HG02981 (cell line): ENCODE data around the gene LDLRAD4.
"Not testable (repeated sequence)": the region's sequence is repeated elsewhere in the genome, so short reads cannot be mapped to it uniquely, and the experiment has no call there.

Experiments
- ATAC-seq: cut with Tn5 transposase; IDR thresholded peaks from one replicate; pipeline ENCODE4 v1.9.1; 2021; ENCODE audit warnings: mild to moderate bottlenecking, moderate library complexity; ENCODE audit not compliant: unreplicated experiment

LDLRAD4 gene

DNA sequence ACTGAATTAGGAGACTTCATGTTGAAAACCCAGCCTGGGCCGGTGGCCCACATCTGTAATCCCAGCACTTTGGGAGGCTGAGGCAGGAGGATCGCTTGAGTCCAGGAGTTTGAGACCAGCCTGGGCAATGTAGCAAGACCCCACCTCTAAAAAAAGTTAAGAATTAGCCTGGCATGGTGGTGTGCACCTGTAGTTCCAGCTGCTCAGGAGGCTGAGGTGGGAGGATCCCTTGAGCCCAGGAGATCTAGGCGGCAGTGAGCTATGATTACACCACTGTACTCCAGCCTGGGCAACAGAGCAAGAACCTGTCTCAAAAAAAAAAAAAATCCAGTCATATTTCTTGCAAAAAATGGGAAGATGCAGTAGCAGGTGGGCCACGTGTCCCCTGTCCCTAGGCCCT, 257.8 kb downstream of the LDLRAD4 start:
- not testable (repeated sequence) for ATAC-seq

GRCh38 chr18:13477147-13477683, 258.7 kb downstream of the LDLRAD4 start:
- ATAC-seq: no peak

- ATAC-seq: no peak
These were observed 262.2 kb downstream of the LDLRAD4 start for GRCh38 chr18:13480571-13481255.

DNA sequence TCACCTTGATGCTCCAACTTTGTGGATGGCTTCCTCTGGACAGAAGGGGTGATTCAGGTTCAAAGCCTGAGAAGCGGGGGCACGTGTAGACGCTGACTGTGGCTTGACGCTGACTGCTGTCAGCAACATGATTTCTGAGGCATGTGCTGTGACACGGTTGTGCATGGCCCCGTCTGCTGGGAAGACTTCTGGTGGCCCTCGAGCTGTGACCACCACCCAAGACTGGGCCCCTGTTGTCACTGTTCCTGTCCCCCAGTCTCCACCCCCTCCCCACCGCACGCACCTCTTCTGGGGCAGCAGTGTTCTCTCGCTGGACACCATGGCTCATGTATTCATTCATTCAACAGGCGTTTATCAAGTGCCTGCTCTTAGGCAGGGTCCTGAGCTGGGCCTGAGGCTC, 262.8 kb downstream of the LDLRAD4 start:
- ATAC-seq: no peak

GRCh38 chr18:13481820-13482617, 263.5 kb downstream of the LDLRAD4 start:
- ATAC-seq: peak; percentile 92

GRCh38 chr18:13482618-13482945, 264.0 kb downstream of the LDLRAD4 start:
- no peak for ATAC-seq

DNA sequence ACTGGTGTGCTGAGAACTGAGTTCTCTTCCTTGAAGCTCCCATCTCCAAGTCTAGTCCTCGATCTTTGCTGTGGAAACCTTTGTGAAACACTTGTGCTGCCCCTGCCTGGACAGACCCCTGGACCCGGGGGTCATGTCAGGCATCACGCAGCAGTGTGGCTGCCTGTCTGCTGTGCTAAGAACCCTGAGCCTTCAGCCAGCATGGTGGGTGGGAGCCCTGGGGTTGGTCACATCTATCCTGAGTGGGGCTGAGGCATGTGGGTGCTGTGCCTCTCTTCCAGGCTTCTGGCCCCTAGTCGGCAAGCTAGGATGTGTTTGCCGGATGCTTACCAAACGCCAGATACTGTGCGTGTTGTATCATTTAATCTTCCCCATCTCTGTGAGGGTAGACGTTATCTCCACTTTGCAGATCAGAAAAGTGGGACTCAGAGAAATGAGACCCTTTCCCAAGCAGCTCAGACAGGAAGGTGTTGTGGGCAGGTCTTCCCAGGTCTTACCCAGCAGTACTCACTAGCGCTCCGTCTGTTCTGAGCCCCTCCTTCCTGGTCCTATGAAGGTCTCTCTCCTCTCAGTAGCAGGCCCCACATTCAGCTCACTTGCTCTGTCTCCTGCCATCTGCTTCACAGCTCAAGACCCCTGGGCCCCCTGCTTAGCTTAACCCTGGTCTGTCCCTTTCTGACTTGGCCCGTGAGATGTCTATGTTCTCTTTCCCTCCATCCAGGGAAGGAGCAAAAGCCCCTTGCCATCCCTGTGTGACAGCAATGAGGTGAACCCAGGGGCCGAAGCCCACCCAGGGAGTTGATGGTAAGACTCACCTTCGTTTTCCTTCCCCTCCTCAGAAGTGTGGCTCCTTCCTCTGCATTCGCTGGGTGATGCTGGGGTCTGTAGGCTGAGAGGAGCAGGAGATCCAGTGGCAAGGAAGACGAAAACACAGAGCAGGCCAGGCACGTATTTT, 265.0 kb downstream of the LDLRAD4 start:
- no peak for ATAC-seq

DNA sequence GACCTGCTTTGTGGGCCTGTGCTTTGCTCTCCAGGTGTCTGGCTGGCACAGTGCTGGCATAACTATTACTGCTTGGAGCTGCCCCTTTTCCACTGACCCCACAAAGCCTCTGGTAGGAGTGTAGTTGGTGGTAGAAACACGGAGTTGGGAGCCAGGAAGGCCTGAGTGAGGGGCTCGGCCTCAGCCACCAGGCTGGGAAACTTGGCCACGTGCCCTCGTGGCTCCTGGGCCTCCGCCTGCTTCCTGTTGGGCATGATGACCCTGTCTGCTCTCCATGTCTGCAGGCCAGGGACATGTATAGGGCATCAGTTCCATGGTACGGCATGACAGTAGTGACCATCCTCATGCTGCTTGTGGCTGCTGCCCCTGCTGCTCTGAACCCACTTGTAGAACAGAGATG, 266.6 kb downstream of the LDLRAD4 start:
- ATAC-seq: no peak

- no peak for ATAC-seq
These were observed 267.0 kb downstream of the LDLRAD4 start for GRCh38 chr18:13485604-13486003.

GRCh38 chr18:13486284-13486683, 267.7 kb downstream of the LDLRAD4 start:
- no peak for ATAC-seq

GRCh38 chr18:13486686-13487085, 268.1 kb downstream of the LDLRAD4 start:
- no peak for ATAC-seq

- ATAC-seq: no peak
These were observed 268.7 kb downstream of the LDLRAD4 start for GRCh38 chr18:13487237-13487636.

DNA sequence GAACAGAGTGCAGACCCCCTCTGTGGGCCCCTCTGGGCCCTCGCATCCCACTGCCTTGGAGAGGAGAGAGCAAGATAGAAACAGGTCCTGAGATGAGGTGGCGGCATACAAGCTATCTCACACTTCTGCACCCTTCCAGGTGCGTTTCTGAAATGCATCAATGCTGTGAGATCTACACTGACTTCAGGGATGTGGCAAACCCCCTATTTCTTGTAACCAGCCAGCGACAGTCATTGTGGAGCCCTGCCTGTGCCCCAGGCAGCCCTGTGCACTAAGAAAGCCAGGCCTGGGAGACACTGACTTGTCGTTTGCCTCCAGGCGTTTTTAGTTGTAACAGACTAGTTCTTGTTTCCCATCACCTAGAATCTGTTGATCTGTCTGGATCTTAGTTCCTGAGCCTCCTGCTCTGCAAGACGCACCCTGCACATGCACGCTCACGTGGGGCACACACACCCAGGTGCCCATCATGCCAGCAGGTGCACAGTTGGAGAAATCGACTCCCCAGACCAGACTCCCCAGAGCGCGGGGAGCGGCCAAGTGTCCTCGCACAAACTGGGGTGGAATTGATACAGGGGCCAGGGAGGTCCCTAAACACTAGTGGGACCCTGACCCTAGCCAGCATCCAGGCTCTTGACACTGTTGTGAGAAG, 269.8 kb downstream of the LDLRAD4 start:
- ATAC-seq: no peak

- not testable (repeated sequence) for ATAC-seq
These were observed 270.7 kb downstream of the LDLRAD4 start for GRCh38 chr18:13489303-13489702.

DNA sequence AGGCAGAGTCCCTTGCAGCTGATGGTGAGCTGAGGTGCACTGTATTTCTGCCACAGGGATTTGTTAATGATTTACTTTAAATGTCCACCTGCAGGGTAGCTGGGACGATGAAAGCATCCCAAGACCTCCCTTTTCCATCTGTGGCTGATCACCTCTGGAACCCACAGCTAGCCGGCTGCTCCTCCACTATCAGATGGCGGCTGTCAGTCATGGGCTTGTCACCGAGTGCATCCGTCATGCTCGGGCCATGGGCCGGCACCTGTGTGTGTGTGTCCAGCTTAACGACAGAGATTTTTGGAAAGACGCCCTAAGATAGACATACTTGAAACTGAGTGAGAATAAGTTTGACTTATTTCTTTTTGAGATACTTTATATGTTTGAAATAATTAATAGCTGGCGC, 272.6 kb downstream of the LDLRAD4 start:
- ATAC-seq: no peak

- no peak for ATAC-seq
These were observed 273.8 kb downstream of the LDLRAD4 start for GRCh38 chr18:13492314-13492713.

GRCh38 chr18:13493079-13493478, 274.5 kb downstream of the LDLRAD4 start:
- no peak for ATAC-seq

- ATAC-seq: no peak
These were observed 275.2 kb downstream of the LDLRAD4 start for GRCh38 chr18:13493725-13494124.

DNA sequence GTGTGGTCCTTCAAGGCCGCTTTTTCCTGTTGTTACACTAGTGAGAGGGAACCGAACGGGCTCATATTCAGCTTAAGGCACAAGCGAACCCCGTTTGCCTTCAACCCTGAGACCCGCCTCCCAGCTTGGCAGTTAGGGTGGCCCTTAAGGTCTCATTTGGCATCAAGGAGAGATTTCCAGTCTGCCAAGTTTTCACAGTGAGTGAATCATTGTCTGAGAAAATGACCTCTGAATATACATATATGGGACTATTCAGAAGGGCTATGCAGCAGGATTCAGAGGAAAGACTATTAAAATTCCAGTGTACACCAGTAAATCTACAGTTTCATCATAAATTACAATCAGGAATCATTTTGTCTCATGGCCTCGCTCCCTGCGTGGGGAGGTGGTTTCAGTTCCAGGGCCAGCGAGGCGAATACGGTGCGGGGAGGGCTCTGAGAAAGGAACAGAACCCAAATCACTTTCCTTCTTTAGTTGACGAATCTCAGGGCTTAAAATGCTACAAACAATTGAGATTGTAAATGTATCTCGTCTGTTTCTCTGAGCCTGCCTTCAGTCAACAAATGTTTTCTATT, 276.4 kb downstream of the LDLRAD4 start:
- no peak for ATAC-seq

GRCh38 chr18:13495961-13496360, 277.4 kb downstream of the LDLRAD4 start:
- no peak for ATAC-seq
